IMR-90 (cell line): ENCODE measurements around the gene AMOTL2. TPM values are rescaled to one million over a fixed set of nuclear protein-coding genes. Genes with fewer than 3 reads are reported as not detected.

Source experiments
- ATAC-seq: fragments of 200-7000 bp; cut with Tn5 transposase; 2 replicates; pipeline ENCODE4 v1.9.1; 2020; ENCODE audit warnings: low read depth, mild to moderate bottlenecking, moderate library complexity
- BruUV-seq: library from RNA; stranded (reverse); fragments of 400-500 nt; replicated peaks from 2 replicates; lab custom pipeline; 2021; lab: Mats Ljungman, UMichigan
- CTCF ChIA-PET: fragments of 300-600 bp; formaldehyde crosslinking; extraction: SDS; loops from one replicate; lab custom pipeline; 2021; ENCODE audit warnings: antibody characterized with exemption; lab: Yijun Ruan, JAX
- POLR2A ChIA-PET: fragments of 300-600 bp; sonication (Branson Sonifier 250); formaldehyde crosslinking; loops from one replicate; lab custom pipeline; 2022; ENCODE audit warnings: antibody characterized with exemption; ENCODE audit not compliant: unreplicated experiment; lab: Charles Lee
- DNase-seq: peaks from one replicate; pipeline ENCODE4 v3.0.0; 2013
- H2AFZ ChIP-seq: replicated peaks from 2 replicates; pipeline ENCODE3; 2013; ENCODE audit warnings: low read length, mild to moderate bottlenecking; ENCODE audit not compliant: poor library complexity
- H2AK5ac ChIP-seq: 2 replicates; pipeline ENCODE4 v1.6.1; 2013; ENCODE audit warnings: low read depth, low read length, inconsistent platforms
- H2AK9ac ChIP-seq: replicated peaks from 2 replicates; pipeline ENCODE3; 2013; ENCODE audit warnings: mild to moderate bottlenecking, low read depth, low read length, moderate library complexity; ENCODE audit not compliant: poor library complexity
- H2BK120ac ChIP-seq: 2 replicates; pipeline ENCODE4 v1.6.1; 2013; ENCODE audit warnings: low read depth, low read length, inconsistent platforms
- H2BK15ac ChIP-seq: 3 replicates; pipeline ENCODE4 v1.6.1; 2013; ENCODE audit warnings: low read depth, low read length, inconsistent platforms
- H2BK20ac ChIP-seq: 2 replicates; pipeline ENCODE4 v1.6.1; 2013; ENCODE audit warnings: low read depth, mild to moderate bottlenecking, inconsistent platforms, low read length, moderate library complexity
- H2BK5ac ChIP-seq: 2 replicates; pipeline ENCODE4 v1.6.1; 2013; ENCODE audit warnings: mild to moderate bottlenecking, low read depth, low read length, inconsistent platforms; ENCODE audit not compliant: poor library complexity, severe bottlenecking
- H3K14ac ChIP-seq: replicated peaks from 2 replicates; pipeline ENCODE4 v1.6.1; 2013; ENCODE audit warnings: low read depth, low read length, inconsistent platforms
- H3K18ac ChIP-seq: 2 replicates; pipeline ENCODE4 v1.6.1; 2013; ENCODE audit warnings: low read depth, low read length, control low read depth
- H3K23ac ChIP-seq: 2 replicates; pipeline ENCODE4 v1.6.1; 2013; ENCODE audit warnings: low read depth, low read length, inconsistent platforms
- H3K27ac ChIP-seq: 2 replicates; pipeline ENCODE4 v1.5.1; 2013; ENCODE audit warnings: mild to moderate bottlenecking, control low read depth, low read length; ENCODE audit not compliant: insufficient read depth
- H3K27me3 ChIP-seq: 2 replicates; pipeline ENCODE4 v1.6.1; 2013; ENCODE audit warnings: low read length; ENCODE audit not compliant: control insufficient read depth, insufficient read depth
- H3K36me3 ChIP-seq: 2 replicates; pipeline ENCODE4 v1.6.1; 2013; ENCODE audit warnings: low read length, mixed read lengths; ENCODE audit not compliant: control insufficient read depth, insufficient read depth
- H3K4ac ChIP-seq: 2 replicates; pipeline ENCODE4 v1.6.1; 2013; ENCODE audit warnings: low read depth, low read length, inconsistent platforms
- H3K4me1 ChIP-seq: 2 replicates; pipeline ENCODE4 v1.6.1; 2013; ENCODE audit warnings: low read length, mixed read lengths; ENCODE audit not compliant: control insufficient read depth, insufficient read depth
- H3K4me2 ChIP-seq: 2 replicates; pipeline ENCODE4 v1.6.1; 2013; ENCODE audit warnings: low read depth, mild to moderate bottlenecking, control low read depth, low read length, moderate library complexity
- H3K4me3 ChIP-seq: 2 replicates; pipeline ENCODE4 v1.5.1; 2013; ENCODE audit warnings: low read depth, mild to moderate bottlenecking, control low read depth, low read length, moderate library complexity; ENCODE audit not compliant: insufficient read depth
- H3K56ac ChIP-seq: 2 replicates; pipeline ENCODE4 v1.6.1; 2013; ENCODE audit warnings: low read length, inconsistent platforms; ENCODE audit not compliant: insufficient read depth; ENCODE audit errors: extremely low read depth
- H3K79me1 ChIP-seq, 2 experiments: 2 replicates each; pipeline ENCODE4 v1.6.1; 2013; ENCODE audit warnings: low read length in 2 of 2, inconsistent platforms in 1 of 2, low read depth in 1 of 2
- H3K9ac ChIP-seq: 2 replicates; pipeline ENCODE4 v1.6.1; 2013; ENCODE audit warnings: low read depth, low read length, control low read depth
- H3K9me1 ChIP-seq: 2 replicates; pipeline ENCODE4 v1.6.1; 2013; ENCODE audit warnings: low read length, inconsistent platforms; ENCODE audit not compliant: insufficient read depth
- H3K9me3 ChIP-seq: 2 replicates; pipeline ENCODE4 v1.6.1; 2013; ENCODE audit warnings: low read length; ENCODE audit not compliant: control insufficient read depth, insufficient read depth
- H4K20me1 ChIP-seq: 2 replicates; pipeline ENCODE4 v1.6.1; 2013; ENCODE audit warnings: low read length, inconsistent platforms; ENCODE audit not compliant: insufficient read depth
- H4K5ac ChIP-seq: 2 replicates; pipeline ENCODE4 v1.6.1; 2013; ENCODE audit warnings: mild to moderate bottlenecking, low read depth, low read length, control low read depth
- H4K8ac ChIP-seq, 2 experiments: 2 replicates each; pipeline ENCODE4 v1.6.1; 2013; ENCODE audit warnings: low read depth in 2 of 2, low read length in 2 of 2, control low read depth in 1 of 2, inconsistent platforms in 1 of 2
- H4K91ac ChIP-seq: 2 replicates; pipeline ENCODE4 v1.6.1; 2013; ENCODE audit warnings: low read depth, low read length, inconsistent platforms; ENCODE audit not compliant: insufficient read depth
- CEBPB ChIP-seq: IDR thresholded peaks from 2 replicates; pipeline ENCODE4 v1.6.1; 2012; ENCODE audit warnings: low read depth, low read length, improper control_type of control experiment
- CHD1 ChIP-seq: IDR thresholded peaks from 2 replicates; pipeline ENCODE4 v1.6.1; 2012; ENCODE audit warnings: low read depth, low read length, improper control_type of control experiment
- CTCF ChIP-seq: conservative IDR thresholded peaks from 2 replicates; pipeline ENCODE4 v1.5.1; 2012; ENCODE audit warnings: mild to moderate bottlenecking, low read depth, low read length, improper control_type of control experiment
- FOS ChIP-seq: fragments of 150-350 bp; IDR thresholded peaks from 2 replicates; pipeline ENCODE4 v1.6.1; 2016; ENCODE audit warnings: low read depth, low read length
- MAFK ChIP-seq: IDR thresholded peaks from 2 replicates; pipeline ENCODE4 v1.6.1; 2012; ENCODE audit warnings: low read depth, low read length, improper control_type of control experiment
- MAZ ChIP-seq: IDR thresholded peaks from 2 replicates; pipeline ENCODE4 v1.6.1; 2012; ENCODE audit warnings: low read depth, mild to moderate bottlenecking, low read length, improper control_type of control experiment, moderate library complexity, borderline replicate concordance
- NFE2L2 ChIP-seq: fragments of 150-350 bp; IDR thresholded peaks from 2 replicates; pipeline ENCODE4 v1.6.1; 2016; ENCODE audit warnings: low read depth, mild to moderate bottlenecking, low read length
- POLR2A ChIP-seq: IDR thresholded peaks from 2 replicates; pipeline ENCODE4 v1.6.1; 2012; ENCODE audit warnings: mild to moderate bottlenecking, low read depth, low read length
- RCOR1 ChIP-seq: IDR thresholded peaks from 2 replicates; pipeline ENCODE4 v1.6.1; 2012; ENCODE audit warnings: mild to moderate bottlenecking, low read length, improper control_type of control experiment; ENCODE audit not compliant: insufficient replicate concordance
- RFX5 ChIP-seq: IDR thresholded peaks from 2 replicates; pipeline ENCODE4 v1.8.0; 2012; ENCODE audit warnings: low read depth, mild to moderate bottlenecking, low read length, moderate library complexity
- SMC3 ChIP-seq: fragments of 150-350 bp; IDR thresholded peaks from 2 replicates; pipeline ENCODE4 v1.6.1; 2016; ENCODE audit warnings: low read depth, mild to moderate bottlenecking, antibody characterized with exemption, low read length, moderate library complexity
- USF2 ChIP-seq: fragments of 150-350 bp; IDR thresholded peaks from 2 replicates; pipeline ENCODE4 v1.6.1; 2017; ENCODE audit warnings: mild to moderate bottlenecking, antibody characterized with exemption, low read length, low read depth
- WGBS, 2 experiments: methylation state at CpG; one replicate each; pipeline versions ENCODE4 v1.1.5 to v1.1.7; 2013; ENCODE audit warnings: missing lambda C conversion rate in 2 of 2; ENCODE audit not compliant: insufficient read length in 1 of 2; ENCODE audit errors: extremely low coverage in 2 of 2; 5-methylcytosine and 5-hydroxymethylcytosine counted together
- dilution Hi-C: fragments of 300-500 bp; cut with HindIII; formaldehyde crosslinking; loops from one replicate; pipeline ENCODE4 v1.14.3; 2018; ENCODE audit warnings: low sequenced_read_pairs; ENCODE audit not compliant: unreplicated experiment
- in situ Hi-C: fragments of 300-500 bp; cut with MboI; formaldehyde crosslinking; loops from 3 replicates; pipeline ENCODE4 v1.14.3; 2019; ENCODE audit warnings: low sequenced_read_pairs, inconsistent platforms, mixed read lengths
- intact Hi-C: fragments of 100-400 bp; cut with micrococcal nuclease; formaldehyde crosslinking; loops from 2 replicates; pipeline ENCODE4 v1.10.0; 2022
- polyA plus RNA-seq, 3 experiments: library from polyadenylated mRNA; depleted of rRNA; stranded (reverse); fragments of >200 nt; gene quantifications; 2 replicates each; pipeline ENCODE4 v1.2.3, GENCODE V29; 2012; ENCODE audit warnings: low replicate concordance in 1 of 3
- total RNA-seq: library from RNA; depleted of rRNA; stranded (reverse); fragments of >200 nt; gene quantifications from 2 replicates; pipeline ENCODE4 v1.2.3, GENCODE V29; 2012

AMOTL2 gene
- total and polyA plus RNA-seq, 2 of the 4 experiments (the other 2 are of a cell fraction), result 162 to 176 TPM

GRCh38 chr3:134337511-134338200 lies 36.6 kb downstream of the AMOTL2 start:
- Histone ChIP-seq H2BK15ac (peak overlapping the region; percentile 43; the same call in 1 of the 3 replicates), H3K4me2 (no peak overlapping the region), H3K27ac (no peak overlapping the region), H3K9ac (no peak overlapping the region), H3K14ac (0 out of 2 replicates have a peak overlapping the region, but pooled peaks have one; percentile 14), H2BK5ac (peak overlapping the region; percentile 14), H2AK9ac (peak overlapping the region; percentile 59), H2BK20ac (peak overlapping the region; percentile 14; the same call in 1 of the 2 replicates), H2AFZ (peak overlapping the region; percentile 45), H3K36me3 (no peaks in the 10 kb centered on the region), H3K9me3 (no peaks in the 10 kb centered on the region), H3K18ac (0 out of 2 replicates have a peak overlapping the region, but pooled peaks have one; percentile 36), H4K5ac (0 out of 2 replicates have a peak overlapping the region, but pooled peaks have one; percentile 15), H3K79me1 (peaks cover 0 to 22% of the 10 kb centered on the region in 2 experiments; a peak in 2 of 4 replicates), H4K91ac (peak overlapping the region; percentile 51), H3K4ac (peak overlapping the region; percentile 50), H2BK120ac (peak overlapping the region; percentile 61), H4K20me1 (no peaks in the 10 kb centered on the region), H3K4me1 (peaks cover 44% of the 10 kb centered on the region), H2AK5ac (peak overlapping the region; percentile 83), H3K27me3 (no peaks in the 10 kb centered on the region), H3K23ac (no peak overlapping the region), H3K4me3 (no peak overlapping the region), H4K8ac (no peak overlapping the region; a peak in 1 of 4 replicates), H3K9me1 (peaks cover 34% of the 10 kb centered on the region), H3K56ac (no peak overlapping the region)
- BruUV-seq, result no TSS peak
- TF ChIP-seq SMC3 (no peak), MAFK (no peak), FOS (no peak), MAZ (no peak), CHD1 (no peak), USF2 (no peak), NFE2L2 (no peak), RCOR1 (no peak), CEBPB (no peak), CTCF (no peak), RFX5 (no peak), POLR2A (no peak)
- in situ Hi-C loops, result no loop called here
- ChIA-PET POLR2A (interaction anchor here (0.6 kb wide), 1 partner anchor 22 kb away, joined by 3 read pairs; no protein-coding TSS in a partner anchor), CTCF (no interaction called here)
- dilution Hi-C loops, result no loop called here
- no peak for DNase-seq
- no peak for ATAC-seq
- intact Hi-C loops, result no loop called here
- 100% methylated on average over 1 of the region's 3 CpGs; no CpG with 5 or more reads in 1 of the 2 experiments for WGBS, 2 experiments
